HG03103 (cell line): ENCODE data around the gene CPED1.
"Not testable (repeated sequence)": the region's sequence is repeated elsewhere in the genome, so short reads cannot be mapped to it uniquely, and the experiment has no call there.

Experiments
- ATAC-seq: cut with Tn5 transposase; IDR thresholded peaks from one replicate; pipeline ENCODE4 v1.9.1; 2021; ENCODE audit warnings: low read depth; ENCODE audit not compliant: unreplicated experiment

Gene CPED1

GRCh38 chr7:121036776-121037175, 48.3 kb downstream of the CPED1 start:
- ATAC-seq, result not testable (repeated sequence)

- not testable (repeated sequence) for ATAC-seq
These were observed 48.8 kb downstream of the CPED1 start for GRCh38 chr7:121037329-121037728.

GRCh38 chr7:121037957-121038716, 49.6 kb downstream of the CPED1 start:
- no peak for ATAC-seq

GRCh38 chr7:121038717-121039509, 50.4 kb downstream of the CPED1 start:
- no peak for ATAC-seq

GRCh38 chr7:121039510-121039822, 51.0 kb downstream of the CPED1 start:
- no peak for ATAC-seq

- ATAC-seq, result no peak
These were observed 51.5 kb downstream of the CPED1 start for GRCh38 chr7:121039994-121040393.

GRCh38 chr7:121041516-121042148, 53.1 kb downstream of the CPED1 start:
- no peak for ATAC-seq

GRCh38 chr7:121042195-121042594, 53.7 kb downstream of the CPED1 start:
- no peak for ATAC-seq

GRCh38 chr7:121042899-121043298, 54.4 kb downstream of the CPED1 start:
- no peak for ATAC-seq

GRCh38 chr7:121043314-121044234, 55.1 kb downstream of the CPED1 start:
- no peak for ATAC-seq

- no peak for ATAC-seq
These were observed 56.6 kb downstream of the CPED1 start for GRCh38 chr7:121045090-121045489.

- ATAC-seq, result no peak
These were observed 57.5 kb downstream of the CPED1 start for GRCh38 chr7:121046009-121046408.

- ATAC-seq, result no peak
These were observed 58.5 kb downstream of the CPED1 start for GRCh38 chr7:121046893-121047468.

- ATAC-seq, result no peak
These were observed 59.7 kb downstream of the CPED1 start for GRCh38 chr7:121048195-121048594.

- no peak for ATAC-seq
These were observed 60.7 kb downstream of the CPED1 start for GRCh38 chr7:121049028-121049791.

GRCh38 chr7:121049897-121050296, 61.4 kb downstream of the CPED1 start:
- no peak for ATAC-seq

GRCh38 chr7:121053219-121053618, 64.7 kb downstream of the CPED1 start:
- no peak for ATAC-seq

- no peak for ATAC-seq
These were observed 66.4 kb downstream of the CPED1 start for GRCh38 chr7:121054925-121055324.

GRCh38 chr7:121057878-121058277, 69.4 kb downstream of the CPED1 start:
- no peak for ATAC-seq
